ENCODE measurements around the gene IPO4.
A peak's percentile ranks its signal among the peaks of the same experiment; 100 is the strongest.
"Not testable (repeated sequence)": the region's sequence is repeated elsewhere in the genome, so short reads cannot be mapped to it uniquely, and the experiment has no call there.

The IPO4 gene

GRCh38 chr14:24188251-24189058, at the start of gene IPO4:
Gene IPO4, minus strand, starts transcription at chr14:24188816. Its CDS starts 29 bp downstream, at chr14:24188787.
- peak; percentile 39 for DNase-seq

DNA sequence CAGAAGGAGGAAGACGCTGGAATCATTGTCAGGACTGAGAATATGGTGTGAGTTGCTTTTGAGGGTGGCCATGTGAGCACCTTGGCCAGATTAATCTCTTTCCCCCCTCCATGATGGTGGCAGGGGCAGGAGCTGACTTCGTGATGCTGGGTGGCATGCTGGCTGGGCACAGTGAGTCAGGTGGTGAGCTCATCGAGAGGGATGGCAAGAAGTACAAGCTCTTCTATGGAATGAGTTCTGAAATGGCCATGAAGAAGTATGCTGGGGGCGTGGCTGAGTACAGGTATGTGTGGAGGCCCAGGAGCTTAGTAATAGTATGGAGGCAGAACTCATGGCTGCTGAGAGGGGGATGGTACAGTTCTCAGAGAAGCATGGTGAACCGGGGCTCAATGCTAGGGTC, 49.5 kb upstream of the IPO4 start:
- no peak for DNase-seq

DNA sequence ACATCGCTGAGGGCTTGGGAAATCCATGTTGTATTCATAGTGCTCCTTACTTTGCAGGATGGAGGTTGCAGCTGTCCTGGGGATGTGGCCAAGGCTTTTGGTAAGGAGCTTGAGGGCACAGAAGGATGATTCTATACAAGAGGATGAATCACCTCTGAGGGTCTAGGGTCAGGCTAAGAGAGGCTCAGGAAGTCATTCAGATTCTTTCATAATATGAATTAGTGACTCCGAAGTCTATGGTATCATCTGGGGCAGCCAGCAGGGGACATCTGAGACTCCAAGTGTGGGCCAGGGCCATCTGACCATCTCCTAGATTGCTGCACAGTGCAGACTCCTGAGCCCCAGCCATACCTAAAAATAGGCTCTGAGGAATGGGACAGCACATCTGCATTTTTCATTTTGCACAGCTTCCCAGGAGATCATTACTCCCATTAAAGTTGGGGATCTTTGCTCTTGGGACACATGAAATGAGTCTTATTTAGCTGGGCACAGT, 48.9 kb upstream of the IPO4 start:
- DNase-seq = no peak

DNA sequence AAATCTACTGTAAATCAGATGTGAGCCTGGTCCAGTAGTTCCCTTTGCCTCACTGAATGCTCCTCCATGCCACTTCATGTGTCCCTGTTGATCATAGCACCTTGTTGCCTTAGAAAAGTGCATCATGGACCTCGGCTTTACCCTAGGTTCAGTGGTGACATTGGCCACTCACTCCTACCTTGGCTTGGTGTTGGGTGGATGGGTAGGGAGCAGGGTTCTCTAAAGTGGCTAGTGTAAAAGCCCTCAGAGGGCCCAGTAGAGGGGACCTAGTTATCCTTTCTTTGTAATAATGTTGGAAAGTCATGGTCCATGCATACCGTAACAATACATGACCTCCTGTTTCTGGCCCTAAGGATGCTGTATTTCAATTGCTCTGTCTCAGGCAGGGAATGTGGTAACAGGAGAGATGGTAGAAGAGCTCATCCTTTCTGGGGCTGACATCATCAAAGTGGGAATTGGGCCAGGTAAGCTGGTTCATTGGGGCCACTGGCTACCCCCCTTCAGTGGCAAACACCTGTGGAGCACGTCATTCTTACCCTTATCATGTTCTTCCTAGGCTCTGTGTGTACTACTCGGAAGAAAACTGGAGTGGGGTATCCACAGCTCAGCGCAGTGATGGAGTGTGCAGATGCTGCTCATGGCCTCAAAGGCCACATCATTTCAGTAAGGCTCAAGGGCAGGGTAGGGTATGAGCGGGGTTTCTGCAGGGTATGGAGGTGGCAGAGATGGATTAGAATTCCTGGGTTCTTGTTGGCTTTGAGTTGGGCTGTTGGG, 48.3 kb upstream of the IPO4 start:
- no peak for DNase-seq

GRCh38 chr14:24235804-24236688, 47.4 kb upstream of the IPO4 start:
- DNase-seq = no peak

DNA sequence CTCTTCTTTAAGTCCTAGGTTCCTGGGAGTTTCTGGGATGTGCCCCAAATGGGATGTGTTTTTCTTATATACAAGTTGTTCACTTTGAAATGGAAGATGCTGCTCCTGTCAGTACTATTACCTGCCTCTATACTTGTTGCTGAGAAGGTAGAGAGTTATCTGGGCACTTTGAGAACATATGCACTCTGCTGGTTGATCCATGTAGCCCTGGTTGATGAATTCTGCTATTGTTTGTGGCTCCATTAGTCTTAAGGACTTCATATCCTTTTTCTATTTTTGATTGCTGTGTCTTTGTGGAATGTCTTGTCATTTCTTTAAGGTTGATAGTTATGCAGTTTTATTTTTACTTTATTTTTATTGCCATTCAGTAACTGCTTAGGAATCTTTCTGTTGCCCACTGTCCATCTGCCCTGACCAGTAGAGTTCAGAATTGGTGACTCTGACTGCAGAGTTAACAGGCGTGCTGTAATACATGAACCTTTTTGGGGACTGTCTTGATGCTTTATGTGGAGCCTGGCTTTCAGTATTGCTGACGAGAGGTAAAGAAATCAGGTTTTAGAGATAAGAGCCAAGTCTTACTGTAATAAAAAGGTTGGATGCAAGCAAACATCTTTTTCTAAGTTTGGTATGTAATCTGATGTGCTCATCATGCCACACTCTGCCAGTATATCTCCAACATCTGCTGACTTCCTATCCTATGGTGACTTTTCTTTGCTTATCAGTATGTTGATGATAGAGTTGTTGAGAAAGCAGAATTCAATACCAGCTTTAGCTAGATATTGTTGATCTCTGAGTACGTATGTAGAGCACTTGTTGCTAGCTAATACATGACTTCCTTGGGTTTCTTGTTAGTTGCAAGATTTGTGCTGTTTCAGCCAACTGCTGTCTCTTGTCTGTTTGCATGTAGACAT, 45.7 kb upstream of the IPO4 start:
- DNase-seq = no peak

DNA sequence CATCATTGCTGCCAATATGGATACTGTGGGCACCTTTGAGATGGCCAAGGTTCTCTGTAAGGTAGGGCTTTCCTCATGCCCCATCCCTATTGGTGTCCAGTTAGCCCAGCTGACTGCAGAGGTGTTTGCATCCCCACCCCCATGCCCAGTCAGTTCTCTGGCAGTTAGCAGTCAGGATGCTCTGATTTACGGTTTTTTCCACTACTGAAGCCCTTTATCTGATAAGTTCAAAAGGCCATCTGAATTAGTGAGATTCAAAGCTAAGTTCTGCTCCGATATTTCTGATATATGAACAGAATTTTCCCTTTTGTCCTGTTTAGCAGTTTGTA, 44.9 kb upstream of the IPO4 start:
- no peak for DNase-seq

DNA sequence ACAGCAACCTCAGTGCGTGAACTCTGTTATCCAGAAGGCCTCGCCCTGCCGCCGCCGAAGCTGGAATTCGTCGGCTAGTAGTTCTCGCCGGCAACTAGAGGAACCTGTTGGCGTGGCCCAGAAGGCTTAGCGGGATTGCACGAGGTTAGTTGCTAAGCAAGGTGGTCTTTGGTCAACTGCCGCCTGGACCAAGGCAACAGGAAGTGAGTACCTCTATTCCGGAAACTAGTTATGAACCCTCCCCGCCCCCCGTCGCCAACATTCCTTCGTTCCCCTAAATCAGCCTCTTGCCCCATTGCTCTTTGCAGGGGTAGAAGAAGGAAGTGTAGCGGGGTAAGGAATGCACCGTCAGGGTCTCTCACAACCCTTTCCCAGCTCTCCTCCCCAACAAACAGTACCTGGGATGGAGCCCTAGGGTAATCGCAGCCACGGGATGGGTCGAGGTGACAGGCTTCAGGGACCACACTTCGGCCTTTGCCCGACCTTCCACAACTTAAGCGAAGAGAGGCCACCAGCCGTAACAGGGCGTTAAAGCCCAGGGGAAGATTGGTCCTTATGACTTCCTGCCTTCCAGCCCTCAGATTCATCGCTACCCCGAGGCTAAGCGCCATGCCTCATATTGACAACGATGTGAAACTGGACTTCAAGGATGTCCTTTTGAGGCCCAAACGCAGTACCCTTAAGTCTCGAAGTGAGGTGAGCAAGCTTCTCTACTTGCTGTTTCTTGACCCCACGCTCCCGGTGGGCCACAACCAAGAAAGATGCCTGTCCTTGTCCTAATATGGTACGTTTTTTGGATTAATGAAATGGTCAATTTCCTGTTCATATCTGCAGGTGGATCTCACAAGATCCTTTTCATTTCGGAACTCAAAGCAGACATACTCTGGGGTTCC, 44.3 kb upstream of the IPO4 start, which contains the start of gene GMPR2:
GMPR2 (plus strand) TSS at position 285 of the 893 bp plus-strand sequence; CDS start at position 610, 325 bp downstream.
- DNase-seq = no peak

DNA sequence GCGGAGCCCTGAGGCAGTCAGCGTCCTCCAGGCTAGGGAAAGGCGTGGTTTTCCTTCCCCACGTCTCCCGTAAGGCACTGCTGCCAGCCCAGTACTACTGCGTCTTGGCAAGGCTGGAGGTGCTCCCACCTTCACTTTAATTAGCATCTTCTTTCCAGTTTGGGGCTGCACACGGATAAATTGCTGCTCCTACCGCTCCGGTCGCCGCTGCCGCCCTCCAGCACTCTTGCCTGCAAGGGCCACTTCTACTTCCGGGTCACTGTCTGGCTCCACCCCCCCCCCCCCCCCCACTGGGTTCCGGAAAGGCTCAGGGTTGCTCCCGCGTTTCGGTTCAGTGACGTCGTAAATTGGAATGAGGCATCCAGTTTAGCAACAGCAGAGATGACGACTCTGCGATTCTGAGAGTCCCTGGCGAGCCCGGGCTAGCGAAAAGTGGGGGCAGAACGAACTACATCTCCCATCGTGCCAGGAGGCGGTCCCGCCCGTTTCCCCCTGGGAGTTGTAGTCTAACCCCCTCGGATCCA, 43.6 kb upstream of the IPO4 start, which contains the start of gene NEDD8:
NEDD8 (minus strand) TSS at position 247 of the 524 bp plus-strand sequence; CDS start at position 147, 100 bp downstream.
- peak; percentile 71 for DNase-seq

DNA sequence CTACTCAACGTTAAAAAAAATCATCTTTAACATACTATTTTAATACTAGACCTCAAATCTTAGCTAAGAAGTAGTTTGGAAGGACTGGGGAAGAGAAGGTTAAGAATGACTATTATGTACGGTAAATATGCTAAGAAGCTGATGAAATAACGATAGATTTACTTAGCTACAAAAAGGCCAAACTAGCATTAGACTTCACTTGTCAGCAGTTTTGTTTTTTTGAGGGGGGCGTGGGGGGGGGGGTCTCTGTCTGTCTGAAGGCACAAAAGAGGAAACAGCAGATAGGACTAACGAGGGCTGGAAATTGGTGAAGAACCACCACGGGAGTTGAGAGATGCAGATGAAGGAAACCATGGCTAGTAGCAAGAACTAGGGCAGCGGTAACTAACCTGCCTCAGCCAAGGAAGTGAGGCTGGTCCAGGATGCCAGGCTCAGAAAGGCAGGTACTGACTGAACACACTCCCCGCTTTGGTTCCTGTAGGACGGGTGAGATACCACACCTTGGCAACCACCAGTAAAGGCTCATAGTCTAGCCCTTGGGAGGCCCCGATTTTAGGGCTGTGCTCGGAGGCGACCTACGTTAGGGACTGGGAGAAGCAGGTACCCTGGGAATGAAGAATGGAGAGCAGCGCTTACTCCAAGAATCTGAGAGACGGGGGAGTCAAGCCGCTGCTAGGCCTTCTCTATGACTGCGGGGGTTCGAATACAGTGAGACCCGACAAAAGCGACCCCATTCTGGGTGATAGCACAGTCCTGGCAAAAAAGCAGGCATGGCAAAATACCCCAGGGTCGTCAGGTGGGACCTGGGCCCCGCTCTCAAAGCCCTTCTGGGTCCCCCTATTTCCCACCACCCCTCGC, 42.9 kb upstream of the IPO4 start:
- DNase-seq = no peak

DNA sequence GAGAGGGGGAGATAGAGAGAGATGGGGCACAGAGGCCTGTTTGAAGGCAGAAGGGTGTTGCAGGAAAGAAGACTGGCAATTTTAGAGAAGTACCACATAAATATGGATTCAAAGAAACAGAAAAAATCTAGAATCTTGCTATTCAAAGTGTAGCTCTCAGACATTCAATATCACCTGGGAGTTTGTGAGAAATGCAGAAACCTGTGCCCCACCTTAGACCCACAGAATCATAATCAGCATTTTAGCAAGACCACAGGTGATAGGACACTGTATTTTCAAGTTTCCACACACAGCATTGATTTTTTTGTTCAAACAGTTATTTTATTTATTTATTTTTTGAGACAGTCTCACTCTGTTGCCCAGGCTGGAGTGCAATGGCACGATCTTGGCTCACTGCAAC, 40.3 kb upstream of the IPO4 start:
- no peak for DNase-seq

DNA sequence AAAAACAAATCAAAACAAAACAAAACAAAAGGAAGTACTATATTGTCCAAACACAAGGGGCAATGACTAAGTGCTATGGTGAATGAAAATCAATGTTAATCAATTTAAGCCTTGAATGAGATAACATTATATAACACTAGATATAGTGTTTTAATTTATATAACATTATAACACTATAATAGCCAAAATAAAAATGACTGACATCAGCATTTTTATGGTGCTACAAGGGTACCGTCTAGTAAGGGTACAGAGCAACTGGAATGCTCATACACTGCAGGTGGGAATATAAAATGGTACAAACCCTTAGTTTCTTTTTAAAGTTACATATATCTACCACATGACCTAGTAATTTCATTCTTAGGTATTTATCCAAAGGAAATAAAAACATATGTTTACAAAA, 37.9 kb upstream of the IPO4 start:
- DNase-seq = no peak

DNA sequence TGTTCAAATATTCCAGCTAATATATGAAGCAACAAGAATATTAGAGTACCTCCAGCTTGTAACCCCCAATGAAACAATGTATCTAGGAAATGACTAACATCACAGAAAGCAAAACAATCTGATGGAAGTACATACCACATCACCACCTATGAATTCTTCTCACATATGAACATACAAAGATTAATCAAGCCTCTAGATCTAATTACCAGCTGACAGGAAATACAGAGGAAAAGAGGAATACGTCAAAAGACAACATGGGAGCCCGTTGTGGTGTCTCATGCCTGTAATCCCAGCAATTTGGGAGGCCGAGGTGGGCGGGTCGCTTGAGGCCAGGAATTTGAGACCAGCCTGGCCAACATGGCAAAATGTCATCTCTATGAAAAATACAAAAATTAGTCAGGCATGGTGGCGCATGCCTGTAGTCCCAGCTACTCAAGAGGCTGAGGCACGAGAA, 36.0 kb upstream of the IPO4 start:
- no peak for DNase-seq

- not testable (repeated sequence) for DNase-seq
These were observed 34.4 kb upstream of the IPO4 start for GRCh38 chr14:24222987-24223386.

DNA sequence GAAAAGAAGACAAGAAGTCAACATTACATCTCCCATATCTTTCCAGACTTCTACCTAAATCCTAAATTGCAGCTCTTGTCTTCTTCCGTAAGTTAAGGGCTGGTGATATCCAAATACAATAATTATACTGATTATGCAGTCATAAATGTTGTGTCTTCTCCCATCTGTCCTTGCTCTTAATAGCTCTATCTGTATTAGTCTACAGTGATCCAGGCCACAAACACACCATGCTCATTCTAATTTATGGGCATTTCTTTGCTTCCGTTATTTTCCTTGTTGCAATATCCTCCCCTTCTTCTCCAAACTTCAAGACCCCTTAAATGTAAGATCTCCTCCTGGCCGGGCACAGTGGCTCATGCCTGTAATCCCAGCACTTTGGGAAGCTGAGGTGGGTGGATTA, 30.9 kb upstream of the IPO4 start:
- DNase-seq = no peak

GRCh38 chr14:24219080-24219479, 30.5 kb upstream of the IPO4 start:
- DNase-seq = no peak

- not testable (repeated sequence) for DNase-seq
These were observed 28.3 kb upstream of the IPO4 start for GRCh38 chr14:24216876-24217275.

DNA sequence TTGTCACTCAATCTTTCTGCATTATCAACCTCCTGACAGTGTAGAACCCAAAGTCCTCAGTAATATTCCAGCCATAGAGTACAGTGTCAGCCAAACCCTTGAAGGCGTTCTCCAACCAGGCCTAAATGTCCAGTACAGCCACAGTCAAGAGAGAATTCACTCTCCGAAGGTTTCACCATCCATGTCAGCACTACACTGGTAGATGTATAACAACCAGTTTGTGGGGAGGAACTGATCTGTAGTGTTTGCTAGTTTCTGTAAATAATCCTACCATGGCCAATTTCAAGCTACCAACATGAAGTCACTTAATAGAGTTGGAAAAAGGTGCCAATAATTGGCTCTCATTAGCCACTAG, 27.7 kb upstream of the IPO4 start:
- no peak for DNase-seq
